MM.1S (cell line): ENCODE results near the gene OSBPL2.

Source experiments
- DNase-seq: peaks from one replicate; pipeline ENCODE4 v3.0.0-alpha.2; 2015
- H2AFZ ChIP-seq: fragments of 300-600 bp; sonication (generic); 2 replicates; pipeline ENCODE4 v1.6.0; 2016; ENCODE audit warnings: antibody characterized with exemption, low read length
- H3F3A ChIP-seq: fragments of 300-600 bp; sonication (generic); 2 replicates; pipeline ENCODE4 v1.6.1; 2016; ENCODE audit warnings: mild to moderate bottlenecking, antibody characterized with exemption, low read length, moderate library complexity, mixed read lengths; ENCODE audit not compliant: insufficient read depth
- H3K27ac ChIP-seq: fragments of 300-600 bp; sonication (generic); 2 replicates; pipeline ENCODE4 v1.5.1; 2016; ENCODE audit warnings: mild to moderate bottlenecking, low read length
- H3K27me3 ChIP-seq: fragments of 300-600 bp; sonication (generic); replicated peaks from 2 replicates; pipeline ENCODE4 v1.6.0; 2016; ENCODE audit warnings: low read length; ENCODE audit not compliant: insufficient read depth
- H3K36me3 ChIP-seq: fragments of 300-600 bp; sonication (generic); replicated peaks from 2 replicates; pipeline ENCODE4 v1.6.1; 2016; ENCODE audit warnings: mild to moderate bottlenecking, low read length, mixed read lengths; ENCODE audit not compliant: insufficient read depth
- H3K4me1 ChIP-seq: fragments of 300-600 bp; sonication (generic); 2 replicates; pipeline ENCODE4 v1.6.1; 2016; ENCODE audit warnings: low read length, mixed read lengths
- H3K4me2 ChIP-seq: fragments of 300-600 bp; sonication (generic); 2 replicates; pipeline ENCODE4 v1.6.0; 2016; ENCODE audit warnings: low read depth, low read length
- H3K4me3 ChIP-seq: fragments of 300-600 bp; sonication (generic); 2 replicates; pipeline ENCODE4 v1.5.1; 2016; ENCODE audit warnings: low read length, mixed read lengths
- H3K79me2 ChIP-seq: fragments of 300-600 bp; sonication (generic); 2 replicates; pipeline ENCODE4 v1.6.1; 2016; ENCODE audit warnings: mixed run types, low read length, mixed read lengths
- H3K9ac ChIP-seq: fragments of 300-600 bp; sonication (generic); 2 replicates; pipeline ENCODE4 v1.6.1; 2016; ENCODE audit warnings: low read length, mixed read lengths
- H3K9me2 ChIP-seq: fragments of 300-600 bp; sonication (generic); replicated peaks from 2 replicates; pipeline ENCODE4 v1.6.1; 2016; ENCODE audit warnings: mild to moderate bottlenecking, low read length, mixed read lengths; ENCODE audit not compliant: insufficient read depth
- H3K9me3 ChIP-seq: fragments of 300-600 bp; sonication (generic); replicated peaks from 2 replicates; pipeline ENCODE4 v1.6.1; 2016; ENCODE audit warnings: mild to moderate bottlenecking, low read length, mixed read lengths; ENCODE audit not compliant: insufficient read depth
- H4K20me1 ChIP-seq: fragments of 300-600 bp; sonication (generic); 2 replicates; pipeline ENCODE4 v1.6.1; 2016; ENCODE audit warnings: mild to moderate bottlenecking, low read length, moderate library complexity, mixed read lengths; ENCODE audit not compliant: insufficient read depth
- CTCF ChIP-seq: fragments of 300-600 bp; sonication (generic); IDR thresholded peaks from 2 replicates; pipeline ENCODE4 v1.5.1; 2016; ENCODE audit warnings: antibody characterized with exemption, low read length, mixed read lengths
- EZH2 ChIP-seq: fragments of 300-600 bp; sonication (generic); optimal IDR thresholded peaks from 2 replicates; pipeline ENCODE3; 2017; ENCODE audit warnings: low read depth, mild to moderate bottlenecking, antibody characterized with exemption, low read length, mixed read lengths
- EZH2phosphoT487 ChIP-seq: fragments of 300-600 bp; sonication (generic); IDR thresholded peaks from 2 replicates; pipeline ENCODE4 v1.6.1; 2018; ENCODE audit warnings: antibody characterized with exemption, low read length

The OSBPL2 gene

GRCh38 chr20:62287129-62287528 is 48.8 kb downstream of the OSBPL2 start:
- Histone ChIP-seq H3K36me3 (no peaks in the 10 kb centered on the region), H3K27ac (no peak overlapping the region), H3K9me3 (no peaks in the 10 kb centered on the region), H3K4me1 (no peaks in the 10 kb centered on the region), H3K4me3 (no peak overlapping the region), H3F3A (no peaks in the 10 kb centered on the region), H3K79me2 (no peaks in the 10 kb centered on the region), H3K9me2 (no peaks in the 10 kb centered on the region), H3K27me3 (no peaks in the 10 kb centered on the region), H3K4me2 (no peak overlapping the region), H3K9ac (no peak overlapping the region), H4K20me1 (no peaks in the 10 kb centered on the region), H2AFZ (no peak overlapping the region)
- no peak for DNase-seq
- no peak for TF ChIP-seq EZH2
- no peak for TF ChIP-seq EZH2phosphoT487

GRCh38 chr20:62287759-62288534 is 49.6 kb downstream of the OSBPL2 start:
- Histone ChIP-seq H3K36me3 (no peaks in the 10 kb centered on the region), H3K27me3 (no peaks in the 10 kb centered on the region), H3F3A (no peaks in the 10 kb centered on the region), H3K9ac (no peak overlapping the region), H3K9me2 (no peaks in the 10 kb centered on the region), H3K79me2 (no peaks in the 10 kb centered on the region), H3K27ac (no peak overlapping the region), H4K20me1 (no peaks in the 10 kb centered on the region), H3K9me3 (no peaks in the 10 kb centered on the region), H3K4me1 (no peaks in the 10 kb centered on the region), H3K4me2 (no peak overlapping the region), H3K4me3 (no peak overlapping the region), H2AFZ (no peak overlapping the region)
- DNase-seq = no peak
- TF ChIP-seq CTCF (no peak), EZH2 (no peak), EZH2phosphoT487 (no peak)

GRCh38 chr20:62288535-62289105 is 50.3 kb downstream of the OSBPL2 start:
- Histone ChIP-seq H3K36me3 (no peaks in the 10 kb centered on the region), H4K20me1 (no peaks in the 10 kb centered on the region), H3K4me1 (no peaks in the 10 kb centered on the region), H3K9ac (no peak overlapping the region), H3K27me3 (no peaks in the 10 kb centered on the region), H3K4me3 (no peak overlapping the region), H3K9me2 (no peaks in the 10 kb centered on the region), H3K79me2 (no peaks in the 10 kb centered on the region), H3F3A (no peaks in the 10 kb centered on the region), H3K4me2 (no peak overlapping the region), H3K27ac (no peak overlapping the region), H3K9me3 (no peaks in the 10 kb centered on the region), H2AFZ (no peak overlapping the region)
- DNase-seq = no peak
- TF ChIP-seq CTCF (no peak), EZH2phosphoT487 (no peak), EZH2 (no peak)

GRCh38 chr20:62289131-62289530 is 50.8 kb downstream of the OSBPL2 start:
- no peak overlapping the region for H3K4me2 ChIP-seq
- H3K9me2 ChIP-seq = no peaks in the 10 kb centered on the region
- no peaks in the 10 kb centered on the region for H3K36me3 ChIP-seq
- H3K27ac ChIP-seq = no peak overlapping the region
- H2AFZ ChIP-seq = no peak overlapping the region
- DNase-seq = no peak
- H3K4me3 ChIP-seq = no peak overlapping the region
- H3K4me1 ChIP-seq = no peaks in the 10 kb centered on the region
- H3K79me2 ChIP-seq = no peaks in the 10 kb centered on the region
- H3F3A ChIP-seq = no peaks in the 10 kb centered on the region
- TF ChIP-seq EZH2phosphoT487 (no peak), EZH2 (no peak), CTCF (no peak)
- no peaks in the 10 kb centered on the region for H3K27me3 ChIP-seq
- no peak overlapping the region for H3K9ac ChIP-seq
- no peaks in the 10 kb centered on the region for H3K9me3 ChIP-seq
- H4K20me1 ChIP-seq = no peaks in the 10 kb centered on the region
